GM13976 (cell line): ENCODE data around the gene SMARCA4.

Experiments
- DNase-seq: peaks from one replicate; pipeline ENCODE4 v3.0.0; 2012; ENCODE audit warnings: low spot score
- in situ Hi-C: fragments of 300-500 bp; cut with MboI; formaldehyde crosslinking; loops from one replicate; pipeline ENCODE4 v1.12.0; 2022; ENCODE audit warnings: low sequenced_read_pairs, mixed read lengths, inconsistent platforms; ENCODE audit not compliant: unreplicated experiment
- TF ChIP-seq, protein P1 (sequence below): IDR thresholded peaks from 2 replicates; pipeline ENCODE4 v1.5.1; 2012; ENCODE audit warnings: borderline replicate concordance, mild to moderate bottlenecking; ENCODE audit not compliant: insufficient read depth; ENCODE audit errors: extremely low read depth, missing control alignments, control extremely low read depth

The SMARCA4 gene

DNA sequence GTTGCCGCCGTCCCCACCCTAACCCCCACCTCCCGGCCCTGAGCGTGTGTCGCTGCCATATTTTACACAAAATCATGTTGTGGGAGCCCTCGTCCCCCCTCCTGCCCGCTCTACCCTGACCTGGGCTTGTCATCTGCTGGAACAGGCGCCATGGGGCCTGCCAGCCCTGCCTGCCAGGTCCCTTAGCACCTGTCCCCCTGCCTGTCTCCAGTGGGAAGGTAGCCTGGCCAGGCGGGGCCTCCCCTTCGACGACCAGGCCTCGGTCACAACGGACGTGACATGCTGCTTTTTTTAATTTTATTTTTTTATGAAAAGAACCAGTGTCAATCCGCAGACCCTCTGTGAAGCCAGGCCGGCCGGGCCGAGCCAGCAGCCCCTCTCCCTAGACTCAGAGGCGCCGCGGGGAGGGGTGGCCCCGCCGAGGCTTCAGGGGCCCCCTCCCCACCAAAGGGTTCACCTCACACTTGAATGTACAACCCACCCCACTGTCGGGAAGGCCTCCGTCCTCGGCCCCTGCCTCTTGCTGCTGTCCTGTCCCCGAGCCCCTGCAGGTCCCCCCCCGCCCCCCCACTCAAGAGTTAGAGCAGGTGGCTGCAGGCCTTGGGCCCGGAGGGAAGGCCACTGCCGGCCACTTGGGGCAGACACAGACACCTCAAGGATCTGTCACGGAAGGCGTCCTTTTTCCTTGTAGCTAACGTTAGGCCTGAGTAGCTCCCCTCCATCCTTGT lies 38.8 kb upstream of the SMARCA4 start:
- DNase-seq: no peak
- in situ Hi-C loops: no loop called here
- TF ChIP-seq, protein P1, sequence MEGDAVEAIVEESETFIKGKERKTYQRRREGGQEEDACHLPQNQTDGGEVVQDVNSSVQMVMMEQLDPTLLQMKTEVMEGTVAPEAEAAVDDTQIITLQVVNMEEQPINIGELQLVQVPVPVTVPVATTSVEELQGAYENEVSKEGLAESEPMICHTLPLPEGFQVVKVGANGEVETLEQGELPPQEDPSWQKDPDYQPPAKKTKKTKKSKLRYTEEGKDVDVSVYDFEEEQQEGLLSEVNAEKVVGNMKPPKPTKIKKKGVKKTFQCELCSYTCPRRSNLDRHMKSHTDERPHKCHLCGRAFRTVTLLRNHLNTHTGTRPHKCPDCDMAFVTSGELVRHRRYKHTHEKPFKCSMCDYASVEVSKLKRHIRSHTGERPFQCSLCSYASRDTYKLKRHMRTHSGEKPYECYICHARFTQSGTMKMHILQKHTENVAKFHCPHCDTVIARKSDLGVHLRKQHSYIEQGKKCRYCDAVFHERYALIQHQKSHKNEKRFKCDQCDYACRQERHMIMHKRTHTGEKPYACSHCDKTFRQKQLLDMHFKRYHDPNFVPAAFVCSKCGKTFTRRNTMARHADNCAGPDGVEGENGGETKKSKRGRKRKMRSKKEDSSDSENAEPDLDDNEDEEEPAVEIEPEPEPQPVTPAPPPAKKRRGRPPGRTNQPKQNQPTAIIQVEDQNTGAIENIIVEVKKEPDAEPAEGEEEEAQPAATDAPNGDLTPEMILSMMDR: no peak

DNA sequence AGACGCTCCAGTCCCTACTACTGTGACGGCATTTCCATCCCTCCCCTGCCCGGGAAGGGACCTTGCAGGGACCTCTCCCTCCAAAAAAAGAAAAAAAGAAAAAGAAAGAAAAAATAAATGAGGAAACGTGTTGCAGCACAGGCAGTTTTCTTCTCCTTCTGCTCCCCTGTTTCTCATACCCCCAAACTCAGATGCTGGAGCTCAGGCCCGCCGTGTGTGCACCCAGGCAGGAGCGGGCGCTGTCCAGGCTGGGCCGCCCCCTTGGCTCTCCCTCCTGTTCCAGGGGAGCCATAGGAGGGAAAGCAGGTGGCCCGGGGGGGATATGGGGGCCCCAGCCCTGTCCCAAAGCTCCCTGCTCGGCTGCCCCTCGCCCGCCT lies 38.2 kb upstream of the SMARCA4 start:
- DNase-seq: no peak
- in situ Hi-C loops: no loop called here
- TF ChIP-seq, protein P1: no peak

DNA sequence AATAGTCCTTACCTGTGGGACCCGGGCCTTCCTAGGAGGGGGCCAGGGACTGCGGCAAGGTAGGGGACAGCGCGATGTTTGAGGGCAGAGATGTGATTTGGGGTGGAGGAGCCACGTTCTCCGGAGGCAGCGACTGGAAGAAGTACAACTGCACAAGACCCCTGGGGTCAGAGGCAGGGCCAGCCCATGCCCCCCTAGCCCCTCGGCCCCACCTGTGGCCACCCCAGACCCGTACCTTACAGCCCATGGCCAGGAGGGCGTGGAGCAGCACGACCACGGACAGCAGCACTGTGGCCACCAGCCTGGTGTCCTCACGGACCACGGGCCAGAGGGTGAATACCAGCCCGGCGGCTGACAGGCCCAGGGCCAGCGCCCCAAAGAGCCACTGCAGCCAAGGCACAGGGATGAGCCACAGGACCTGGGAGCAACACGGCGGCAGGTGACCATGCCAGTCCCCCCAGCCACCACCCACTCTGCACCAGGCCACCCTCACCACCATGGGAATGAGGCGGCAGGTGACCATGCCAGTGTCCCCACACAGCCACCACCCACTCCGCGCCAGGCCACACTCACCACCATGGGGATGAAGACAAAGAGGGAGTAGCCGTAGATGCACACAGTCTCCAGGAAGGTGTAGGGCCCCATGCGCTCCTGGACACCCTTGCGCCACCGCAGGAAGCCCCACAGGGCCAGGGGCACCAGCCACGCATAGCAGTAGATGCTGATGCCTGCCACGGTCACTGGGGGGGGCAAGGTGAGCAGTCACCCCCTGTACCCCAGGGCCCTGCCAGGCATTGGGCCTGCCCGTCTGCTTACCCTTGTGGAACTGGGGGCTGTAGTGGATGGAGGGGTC lies 37.3 kb upstream of the SMARCA4 start:
- in situ Hi-C loops: no loop called here

DNA sequence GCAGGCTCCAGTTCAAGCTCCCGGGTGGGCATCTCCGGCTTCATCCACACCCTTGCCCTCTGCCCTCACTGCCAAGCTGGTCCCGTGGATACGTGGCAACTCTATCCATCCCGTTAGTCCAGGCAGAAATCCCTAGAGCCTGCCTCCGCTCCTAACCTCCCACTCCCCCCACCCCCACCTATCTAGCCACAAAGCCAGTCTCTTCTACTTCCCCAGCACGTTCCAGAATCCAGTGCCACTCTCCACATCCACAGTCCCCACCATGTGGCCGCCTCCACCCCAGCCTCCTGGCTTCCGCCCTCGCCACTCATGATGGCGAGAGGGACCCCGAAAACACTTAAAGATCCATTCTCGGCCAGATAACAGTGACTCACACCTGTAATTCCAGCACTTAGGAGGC lies 36.2 kb upstream of the SMARCA4 start:
- TF ChIP-seq, protein P1: no peak
- in situ Hi-C loops: no loop called here
- DNase-seq: no peak

More for the DNA sequence above, 37.3 kb upstream of the SMARCA4 start:
- no peak for DNase-seq
- TF ChIP-seq, protein P1: no peak

DNA sequence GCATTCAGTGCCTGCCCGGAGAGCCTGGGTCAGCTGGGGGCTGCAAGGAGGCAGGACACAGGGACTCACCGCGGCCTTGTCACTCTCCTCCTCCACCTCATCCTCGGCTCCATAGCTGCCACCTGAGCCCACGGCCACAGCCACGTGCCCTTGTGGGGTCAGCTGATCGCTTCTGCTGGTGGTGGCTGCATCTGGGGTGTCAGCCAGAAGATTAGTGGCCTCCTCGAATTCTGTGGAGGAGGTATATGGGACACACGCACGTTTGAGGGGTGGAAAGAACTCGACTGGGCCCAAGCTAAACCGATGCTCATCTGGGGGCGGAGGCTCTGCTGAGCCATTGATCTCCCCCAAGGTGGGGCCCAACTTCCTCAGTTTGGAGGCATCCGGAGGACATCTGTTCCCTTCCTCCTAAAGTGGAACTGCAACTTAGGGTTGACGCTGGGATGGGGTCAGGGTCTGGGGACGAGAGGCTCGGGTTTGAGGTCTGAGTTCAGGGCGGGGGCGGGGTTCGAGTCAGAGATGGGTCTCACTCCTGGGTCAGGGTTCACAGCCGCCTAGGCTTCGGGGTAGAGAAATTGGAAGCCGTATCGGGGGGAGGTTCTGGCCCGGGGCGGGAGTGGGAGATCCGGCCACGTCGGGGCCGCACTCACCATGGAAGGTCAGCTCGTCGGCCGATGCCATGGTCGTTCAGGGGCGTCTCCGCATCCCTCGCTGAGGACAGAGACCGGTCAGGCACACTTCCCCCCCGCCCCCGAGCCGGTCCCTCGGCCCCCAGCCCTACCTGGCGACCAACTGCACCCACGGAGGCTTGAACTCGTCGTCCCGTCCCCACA lies 32.9 kb upstream of the SMARCA4 start:
- TF ChIP-seq, protein P1: no peak
- DNase-seq: no peak
- in situ Hi-C loops: no loop called here
